ENCODE measurements around the gene FLAD1. TPM values are rescaled to one million over a fixed set of nuclear protein-coding genes. Genes with fewer than 3 reads are reported as not detected.

Gene FLAD1
- total and polyA plus RNA-seq, 2 of the 8 experiments (the other 6 are each of a cell fraction or from before 2014, with no cell fraction given) = 104 to 143 TPM

- Histone ChIP-seq H3K56ac (replicated peaks; ENCODE audit: insufficient read length, low read depth, low read length) (no peak overlapping the region), H3K9me3 (ENCODE audit: insufficient read depth in 2 of 2, low read depth in 1 of 2, low read length in 1 of 2) (no peaks in the 10 kb centered on the region), H3K4ac (replicated peaks; ENCODE audit: insufficient read length, low read depth, low read length) (no peak overlapping the region), H3K4me3 (ENCODE audit: extremely low read depth in 1 of 4, insufficient read depth in 2 of 4, low read depth in 3 of 4, low read length in 4 of 4) (no peak overlapping the region), H2BK20ac (ENCODE audit: low read length) (no peak overlapping the region), H3K23me2 (ENCODE audit: low read depth, low read length) (peaks cover 10% of the 10 kb centered on the region), H3K18ac (ENCODE audit: extremely low read depth, low read length) (no peak overlapping the region), H3K14ac (ENCODE audit: insufficient read length) (no peak overlapping the region), H3K4me1 (replicated peaks in 1 of 4; ENCODE audit: control insufficient read depth in 3 of 4, insufficient read depth in 4 of 4, low read length in 3 of 4) (peaks cover 0 to 9% (median 4%) of the 10 kb centered on the region in 4 experiments; a peak in 3 of 7 replicates), H3K79me2 (ENCODE audit: control insufficient read depth in 1 of 2, insufficient read depth in 2 of 2, low read length in 2 of 2) (peaks cover 19 to 55% of the 10 kb centered on the region in 2 experiments), H4K5ac (ENCODE audit: insufficient read length, low read depth, low read length) (no peak overlapping the region), H3K79me1 (ENCODE audit: low read depth, low read length) (no peaks in the 10 kb centered on the region; the same call in 1 of the 2 replicates), H2BK120ac (replicated peaks; ENCODE audit: low read depth, low read length) (no peak overlapping the region), H3K4me2 (ENCODE audit: insufficient read depth in 1 of 2, low read depth in 2 of 2, low read length in 2 of 2) (no peak overlapping the region), H4K20me1 (replicated peaks in 1 of 2; ENCODE audit: control insufficient read depth in 1 of 2, insufficient read depth in 2 of 2, low read length in 2 of 2) (peaks cover 2 to 8% of the 10 kb centered on the region in 2 experiments), H2BK15ac (ENCODE audit: low read length) (no peak overlapping the region), H4K8ac (ENCODE audit: extremely low read depth, insufficient read depth, low read length) (no peak overlapping the region), H2AFZ (ENCODE audit: low read length) (no peak overlapping the region), H3K23ac (ENCODE audit: insufficient read length) (no peak overlapping the region), H3K27ac (ENCODE audit: low read depth, low read length) (no peak overlapping the region), H3K27me3 (replicated peaks in 1 of 4; ENCODE audit: control insufficient read depth in 3 of 4, extremely low read depth in 1 of 4, insufficient read depth in 3 of 4, low read length in 3 of 4) (no peaks in the 10 kb centered on the region), H2BK5ac (ENCODE audit: low read depth, low read length) (no peak overlapping the region), H3K9ac (replicated peaks in 1 of 4; ENCODE audit: extremely low read depth in 1 of 4, low read depth in 3 of 4, low read length in 3 of 4) (no peak overlapping the region), H2BK12ac (ENCODE audit: low read depth, low read length) (no peak overlapping the region), H3K36me3 (ENCODE audit: control insufficient read depth in 2 of 4, insufficient read depth in 4 of 4, low read length in 3 of 4) (peaks cover 9 to 30% (median 17%) of the 10 kb centered on the region in 4 experiments), H4K91ac (replicated peaks; ENCODE audit: insufficient read length, low read length) (no peak overlapping the region), H2AK5ac (ENCODE audit: low read depth, low read length) (no peak overlapping the region)
- FAIRE-seq (no peak), DNase-seq (ENCODE audit: low read depth in 1 of 2, low spot score in 2 of 2) (no peak)
- WGBS, 2 experiments (ENCODE audit: extremely low coverage in 1 of 2, insufficient coverage in 1 of 2, insufficient read length in 1 of 2, insufficient replicate concordance in 2 of 2, low coverage in 1 of 2, low lambda C conversion rate in 2 of 2, missing lambda C conversion rate in 1 of 2) = 90% methylated on average over 3 of the region's 3 CpGs; no CpG with 5 or more reads in 1 of the 2 experiments
- ChIA-PET POLR2A (ENCODE audit: partially characterized antibody) (interaction anchor here (7.1 to 42.8 kb wide), 3 partner anchors 6 to 20 kb away, joined by 164 to 702 read pairs (median 662); partner anchors contain the start of genes CKS1B, LENEP, PBXIP1 and PYGO2), CTCF (ENCODE audit: partially characterized antibody) (interaction anchor here (20.6 kb wide), 1 partner anchor 18 kb away, joined by 334 read pairs; the partner anchor contains the start of gene LENEP)
- no peak for TF ChIP-seq PHF8 (conservative IDR thresholded peaks at IDR 0.05; ENCODE audit: low read depth, low read length)
- no peak for TF ChIP-seq RBBP5 (IDR thresholded peaks at IDR 0.05; ENCODE audit: borderline replicate concordance, low read depth, low read length)
- no peak for TF ChIP-seq BCL11A (IDR thresholded peaks at IDR 0.05; ENCODE audit: low read depth in 2 of 2, low read length in 2 of 2)
- TF ChIP-seq ZNF274 (IDR thresholded peaks at IDR 0.05; ENCODE audit: borderline replicate concordance, extremely low read depth, low read length) = no peak
- TF ChIP-seq POLR2A (IDR thresholded peaks at IDR 0.05; ENCODE audit: control extremely low read depth in 1 of 2, low read depth in 2 of 2, low read length in 2 of 2) = no peak
- no peak for TF ChIP-seq CHD2 (IDR thresholded peaks at IDR 0.05; ENCODE audit: low read length)
Observed at GRCh38 chr1:154978360-154978759, 4.8 kb upstream of the FLAD1 start.

All from H1 (cell line).